ENCODE results near the gene PTPRT.

Gene PTPRT

DNA sequence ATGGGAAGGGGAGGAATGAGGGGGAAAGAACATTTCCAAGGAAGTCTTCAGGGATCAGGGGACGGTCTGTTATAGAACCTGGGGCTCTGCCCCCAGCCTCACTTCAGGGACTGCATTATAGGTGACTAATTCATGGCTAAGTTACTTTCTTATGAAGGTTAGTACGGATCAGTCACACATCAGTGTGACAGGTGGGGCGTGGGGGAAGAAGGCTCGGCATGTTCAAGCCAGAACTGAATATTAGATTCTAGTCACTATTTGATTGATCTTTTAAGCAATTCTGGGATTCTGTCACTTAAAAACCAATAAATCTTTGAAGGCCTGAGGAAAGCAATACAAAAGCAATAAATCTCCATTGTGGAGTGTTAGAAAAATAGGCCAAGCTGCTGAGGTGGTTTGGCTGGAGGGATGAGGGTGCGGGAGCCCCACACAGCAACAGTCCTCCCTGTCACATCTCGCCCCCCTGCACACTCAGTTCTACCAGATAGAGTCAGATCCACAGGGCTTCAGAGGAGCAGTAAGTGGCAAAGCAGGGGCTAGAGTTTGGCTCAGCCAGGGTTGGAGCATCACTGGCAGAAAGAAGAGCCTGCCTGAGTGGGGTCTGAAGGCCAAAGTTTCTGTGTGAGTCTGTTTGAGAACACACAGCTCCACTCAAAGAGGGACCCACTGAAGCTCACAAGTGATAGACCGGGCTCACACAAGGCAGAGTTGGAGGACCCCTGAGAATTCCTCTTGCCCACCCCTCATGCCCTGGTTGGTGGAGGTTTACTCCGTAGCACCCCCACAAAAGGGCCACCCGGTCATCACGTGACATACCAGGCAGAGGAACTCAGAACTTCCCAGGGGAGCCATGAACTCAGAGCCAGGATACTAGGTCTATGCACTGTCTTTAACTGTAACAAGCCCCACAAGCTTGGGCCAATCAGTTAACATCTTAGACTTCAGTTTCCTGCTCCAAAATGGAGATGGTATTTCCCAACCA, 843.2 kb downstream of the PTPRT start:
- no peak for DNase-seq

DNA sequence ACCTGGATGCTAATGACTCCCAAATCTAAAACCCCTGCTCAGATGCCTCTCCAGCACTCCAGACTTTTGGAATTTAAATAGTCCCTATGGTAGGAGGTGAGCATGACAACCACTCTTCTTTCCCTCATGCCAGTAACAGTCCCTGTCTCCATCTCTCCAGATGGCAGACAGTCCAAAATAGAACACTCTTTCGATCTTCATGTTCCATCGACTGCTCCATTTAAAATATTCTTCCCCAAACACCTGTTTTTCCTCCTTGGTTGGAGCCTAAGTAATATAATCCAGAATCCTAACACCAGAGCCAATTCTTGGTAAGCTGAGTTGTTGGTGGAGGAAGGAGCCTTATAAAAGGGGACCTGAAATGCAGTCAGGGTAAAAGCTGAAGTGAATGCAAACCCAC, 848.1 kb downstream of the PTPRT start:
- no peak for DNase-seq

DNA sequence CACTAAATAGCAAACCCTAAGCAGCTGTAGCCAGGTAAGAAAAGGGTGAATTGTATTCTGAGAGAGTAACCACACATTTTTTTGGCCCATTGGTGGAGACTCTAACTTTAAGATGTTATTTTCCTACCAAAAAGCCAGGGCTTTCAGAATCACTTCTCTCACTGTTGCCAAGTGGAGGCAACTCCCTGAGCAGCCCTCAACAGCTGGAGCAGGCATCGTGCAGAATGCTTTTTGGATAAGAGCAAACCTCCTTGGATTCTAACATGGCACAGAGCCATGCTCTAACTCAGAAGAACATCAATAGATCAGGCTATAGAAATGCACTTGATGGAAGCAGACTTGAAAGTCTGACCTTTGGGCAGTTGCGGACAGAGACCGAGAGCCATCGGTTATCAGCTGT, 849.3 kb downstream of the PTPRT start:
- no peak for DNase-seq

DNA sequence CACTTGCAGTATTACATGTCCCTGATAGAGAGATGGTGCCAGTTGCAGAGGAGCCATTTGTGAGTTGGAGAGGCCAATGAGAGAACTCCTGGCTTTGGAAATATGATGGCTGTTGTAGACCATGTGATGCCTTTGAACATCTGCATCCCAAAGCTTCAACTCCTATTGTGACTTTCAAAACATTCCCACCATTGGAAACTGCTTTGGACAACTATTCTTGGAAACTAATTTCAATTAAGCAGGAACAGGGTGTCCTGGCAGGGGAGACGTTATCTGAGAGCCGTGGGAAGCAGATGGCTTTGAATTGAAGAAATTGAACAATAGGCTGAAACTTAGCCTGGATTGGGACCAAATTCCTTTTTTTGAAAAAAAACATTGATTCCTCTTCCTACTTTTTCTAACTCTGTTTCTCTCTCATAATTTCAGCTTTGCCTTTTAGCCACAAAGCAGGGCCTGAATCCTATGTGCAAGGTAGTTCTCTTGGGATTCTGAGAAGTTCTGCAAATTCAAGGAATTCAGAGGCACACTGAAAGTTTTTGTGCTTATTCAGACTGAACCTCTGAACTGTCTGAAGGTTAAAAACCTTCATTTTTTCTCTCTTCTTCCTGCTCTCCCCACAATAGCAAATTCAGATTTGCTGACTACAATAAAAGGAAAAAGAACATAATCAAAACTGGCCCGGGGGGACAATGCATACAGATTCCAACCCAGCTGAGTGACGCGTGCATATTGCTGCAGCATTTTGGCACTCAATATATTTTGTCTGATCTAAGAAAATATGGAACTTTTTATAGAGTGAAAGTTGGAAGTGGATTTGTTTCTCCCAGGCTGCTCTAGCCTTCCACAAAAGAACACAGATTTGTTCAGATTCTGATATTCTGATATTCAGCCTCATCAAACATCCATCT, 851.2 kb downstream of the PTPRT start:
- DNase-seq = no peak

DNA sequence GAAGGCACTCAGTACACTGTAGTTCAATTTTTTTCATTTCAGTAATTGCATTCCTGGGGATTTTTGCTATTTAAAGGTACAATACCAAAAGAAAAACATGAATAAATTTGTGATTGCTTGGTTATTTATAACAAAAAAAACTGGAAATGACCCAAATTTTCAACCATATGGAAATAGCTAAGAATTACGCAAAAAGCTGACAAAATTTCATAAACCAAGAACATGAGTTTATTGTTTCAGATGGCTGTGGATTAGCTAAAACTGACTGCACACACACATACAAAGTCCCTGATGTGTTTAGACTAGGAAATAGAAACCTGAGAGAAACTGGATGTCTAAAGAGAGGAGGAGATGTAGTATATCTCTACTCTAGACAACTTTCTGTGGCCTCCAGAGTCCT, 853.1 kb downstream of the PTPRT start:
- no peak for DNase-seq

DNA sequence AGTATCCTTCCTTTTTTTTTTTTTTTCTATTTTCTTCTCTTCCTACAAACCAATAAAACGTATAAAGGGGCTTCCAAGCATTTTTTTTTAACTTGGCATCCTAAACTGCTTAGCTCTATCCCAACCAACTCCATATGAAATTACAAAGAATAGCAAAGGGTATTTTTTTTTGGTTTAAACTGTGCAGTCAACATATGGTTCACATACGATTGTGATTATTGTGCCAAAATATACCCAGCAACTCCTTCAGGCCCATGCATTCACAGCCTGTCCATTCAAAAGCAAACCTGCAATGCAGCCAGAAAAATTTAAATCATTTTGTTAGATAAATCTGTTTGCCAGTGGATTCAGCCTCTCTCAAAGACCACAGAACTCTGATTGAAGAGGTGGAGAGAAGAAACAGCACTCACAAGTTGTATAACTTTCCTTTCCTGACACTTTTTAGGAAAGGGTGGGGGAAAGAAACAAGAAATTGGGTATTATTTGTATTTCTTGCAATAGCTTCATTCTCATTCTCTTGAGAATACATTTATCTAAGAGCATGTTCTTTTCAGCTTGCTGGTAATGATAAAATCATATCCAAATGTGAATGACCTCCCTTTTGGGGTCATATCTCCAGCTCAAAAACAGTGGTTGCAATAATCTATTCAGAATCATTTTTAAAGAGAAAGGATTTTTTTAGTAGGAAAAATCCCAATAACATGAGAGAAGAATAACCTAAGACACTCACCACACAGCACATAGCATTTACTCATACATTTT, 870.3 kb downstream of the PTPRT start:
- no peak for DNase-seq

DNA sequence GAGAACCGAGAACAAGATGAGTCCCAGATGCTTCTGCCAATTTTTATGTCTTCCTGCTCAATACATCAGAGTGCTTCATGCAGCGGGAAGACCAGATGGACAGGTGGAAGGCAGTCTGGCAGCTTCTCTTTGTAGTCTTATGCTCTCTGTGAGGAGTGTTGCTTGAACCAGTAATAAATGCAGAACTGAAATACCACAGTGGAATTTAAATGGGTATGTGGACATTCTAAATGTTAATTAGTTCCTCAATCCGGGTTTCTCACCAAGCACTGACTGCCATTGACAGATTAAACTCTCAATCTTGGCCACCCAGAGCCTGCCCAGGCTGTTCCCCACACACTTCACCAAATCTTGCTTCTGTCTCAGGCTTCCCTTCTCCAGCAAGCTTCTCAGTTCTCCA, 876.0 kb downstream of the PTPRT start:
- DNase-seq = no peak

DNA sequence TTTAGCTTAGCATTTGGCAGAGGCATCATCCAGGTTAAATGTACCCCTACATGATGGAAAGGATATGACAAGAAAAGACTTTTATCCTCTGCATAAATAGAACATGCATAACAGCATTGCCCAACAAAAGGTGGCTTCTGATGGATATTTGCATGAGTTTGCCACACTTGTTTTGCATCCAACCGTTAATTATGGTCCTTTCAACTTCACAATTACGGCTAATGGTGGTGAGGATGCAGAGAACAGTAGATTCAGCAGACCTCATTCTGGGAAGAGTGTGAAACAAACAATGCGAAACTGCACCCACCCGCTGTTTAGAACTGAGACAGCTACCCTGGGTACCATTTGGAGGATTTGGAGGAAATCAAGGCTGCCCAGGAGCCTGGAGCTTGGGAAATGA, 880.7 kb downstream of the PTPRT start:
- no peak for DNase-seq

DNA sequence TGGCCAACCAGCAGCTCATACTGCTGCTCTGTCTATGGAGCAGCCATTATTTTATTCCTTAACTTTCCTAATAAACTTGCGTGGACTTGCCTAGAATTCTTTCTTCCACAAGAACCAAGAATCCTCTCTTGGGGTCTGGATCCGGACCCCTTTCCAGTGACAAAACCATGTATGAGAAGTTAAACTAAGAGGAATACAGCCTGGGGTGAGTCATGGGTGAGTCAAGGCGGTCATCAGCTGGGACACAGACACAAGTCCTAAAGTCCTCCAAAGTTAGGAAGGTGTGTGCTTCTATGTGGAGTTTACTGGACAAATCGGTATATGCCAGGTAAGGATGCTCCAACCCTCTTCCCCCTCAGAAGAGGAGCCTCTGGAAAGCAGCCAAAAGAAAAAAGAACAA, 881.5 kb downstream of the PTPRT start:
- no peak for DNase-seq

DNA sequence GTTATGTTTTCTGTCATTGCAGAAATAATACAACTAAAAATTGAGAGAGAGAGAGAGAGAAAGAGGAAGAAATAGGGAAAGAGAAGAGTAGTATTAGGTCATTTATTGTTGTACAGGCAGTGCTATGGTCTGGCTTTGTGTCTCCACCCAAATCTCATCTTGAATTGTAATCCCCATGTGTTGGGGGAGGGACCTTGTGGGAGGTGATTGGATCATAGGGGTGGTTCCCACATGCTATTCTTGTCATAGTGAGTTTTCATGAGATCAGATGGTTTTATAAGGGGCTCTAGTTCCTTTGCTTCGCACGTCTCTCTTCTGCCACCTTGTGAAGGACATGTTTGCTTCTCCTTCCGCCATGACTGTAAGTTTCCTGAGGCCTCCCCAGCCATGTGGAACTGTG, 894.1 kb downstream of the PTPRT start:
- no peak for DNase-seq

DNA sequence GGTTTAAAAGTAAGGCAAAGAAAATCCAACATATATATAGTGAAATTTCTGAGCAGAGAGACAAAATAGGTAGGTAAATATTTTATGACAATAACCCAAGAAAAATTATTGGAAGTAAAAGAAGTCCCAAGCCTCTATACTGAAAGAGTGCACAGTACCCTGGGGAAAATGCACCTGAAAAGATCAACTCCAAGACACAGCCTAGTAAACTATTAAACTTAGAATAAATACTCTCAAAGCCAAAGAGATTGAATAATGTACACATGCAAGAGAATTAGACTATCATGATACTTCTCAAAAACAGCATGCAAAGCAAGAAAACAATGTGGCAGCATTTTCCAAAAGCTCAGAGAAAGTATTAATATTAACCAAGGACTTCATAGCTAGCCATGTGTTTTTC, 894.7 kb downstream of the PTPRT start:
- no peak for DNase-seq

DNA sequence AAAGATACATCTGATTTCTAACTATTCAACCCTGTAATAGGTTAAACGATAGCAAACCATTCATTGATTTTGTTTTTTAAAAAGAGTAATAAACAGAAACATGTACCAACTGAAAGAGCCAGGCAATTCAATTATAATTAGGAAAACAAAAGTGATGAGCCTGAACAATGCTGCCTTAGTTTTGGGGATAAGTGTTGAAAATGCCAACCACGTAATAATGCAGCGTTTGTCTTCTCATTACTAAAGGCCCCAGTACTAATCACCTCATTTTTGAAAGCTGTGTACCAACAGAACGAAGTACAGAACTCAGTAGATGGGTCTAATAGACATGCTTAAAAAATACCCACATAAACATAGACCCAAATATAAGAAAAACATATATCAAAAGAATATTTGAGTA, 907.9 kb downstream of the PTPRT start:
- DNase-seq = no peak

DNA sequence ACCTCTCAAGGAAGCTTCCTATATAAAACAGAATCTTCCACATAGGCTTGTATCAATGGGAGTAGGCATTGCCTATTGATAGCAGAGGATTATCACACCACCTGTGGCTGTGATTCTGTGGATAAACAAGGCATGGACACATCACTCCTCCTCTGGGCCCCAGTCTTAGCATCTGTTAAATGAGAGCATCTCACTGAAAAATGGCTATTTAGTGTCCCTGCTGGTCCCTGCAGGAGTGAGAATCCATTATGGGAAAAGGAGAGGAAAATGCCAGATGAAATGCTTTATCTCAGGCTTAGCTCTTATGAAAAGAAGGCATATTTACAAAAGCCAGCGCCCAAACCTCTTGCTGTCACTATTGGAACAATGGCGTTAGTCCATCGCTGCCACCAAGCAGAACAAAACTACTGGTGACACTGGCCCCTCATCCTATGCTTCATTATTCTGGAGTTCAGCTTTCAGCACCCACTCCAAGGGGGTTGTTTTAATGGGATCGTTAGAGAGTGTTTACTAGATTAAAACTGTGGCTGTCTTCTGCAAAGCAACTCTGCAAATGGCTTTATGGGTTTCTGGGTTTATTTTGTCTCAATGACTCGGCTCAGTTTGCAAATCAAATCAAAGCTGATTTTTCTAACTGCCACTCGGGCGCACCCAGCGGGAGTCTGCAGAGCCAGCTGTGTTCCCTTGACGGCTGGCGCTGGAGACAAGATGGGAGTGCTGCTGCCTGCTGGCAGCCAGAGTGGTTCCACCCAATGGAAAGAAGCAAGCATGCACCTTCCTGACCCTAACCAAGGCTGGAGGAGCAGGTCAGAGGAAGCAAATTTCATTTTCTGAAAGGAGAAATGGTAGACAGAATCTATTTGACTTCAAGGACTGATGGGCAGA, 912.7 kb downstream of the PTPRT start:
- DNase-seq = no peak

DNA sequence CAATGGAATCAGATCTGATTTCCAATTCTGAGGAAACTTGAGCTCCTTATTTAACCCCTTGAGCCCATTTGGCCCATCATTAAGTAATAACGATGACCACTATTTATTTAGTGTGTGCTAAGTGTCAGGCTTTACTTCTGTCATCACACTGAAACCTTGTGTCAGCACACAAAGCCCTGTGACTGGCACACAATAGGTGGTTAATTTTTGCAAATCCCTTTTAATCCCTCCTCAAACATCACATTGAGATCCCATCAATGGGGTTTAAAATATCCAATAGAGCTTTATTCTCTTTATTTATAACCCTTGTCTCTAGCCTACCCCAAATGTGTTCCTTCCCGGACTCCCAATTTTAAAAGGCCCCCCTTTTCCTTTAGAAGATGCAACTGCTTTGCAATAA, 914.7 kb downstream of the PTPRT start:
- DNase-seq = no peak

DNA sequence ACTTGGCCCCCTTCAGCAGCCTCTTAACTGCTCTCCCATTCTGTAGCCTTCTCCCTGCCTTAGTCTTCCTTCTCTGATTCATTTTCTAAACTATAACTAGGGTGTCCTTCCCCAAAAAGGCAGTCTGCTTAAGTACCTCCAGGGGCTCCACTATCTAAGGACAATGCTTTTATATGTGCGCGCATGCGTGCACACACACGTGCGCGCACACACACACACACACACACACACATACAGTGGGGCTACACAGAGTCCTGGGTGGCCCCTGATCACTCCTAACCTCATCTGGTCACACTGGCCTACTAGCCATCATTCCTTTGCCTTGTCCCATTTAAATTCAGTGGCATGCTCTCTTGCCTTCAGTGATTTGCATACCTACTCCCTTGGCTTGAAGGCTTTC, 917.2 kb downstream of the PTPRT start:
- no peak for DNase-seq

DNA sequence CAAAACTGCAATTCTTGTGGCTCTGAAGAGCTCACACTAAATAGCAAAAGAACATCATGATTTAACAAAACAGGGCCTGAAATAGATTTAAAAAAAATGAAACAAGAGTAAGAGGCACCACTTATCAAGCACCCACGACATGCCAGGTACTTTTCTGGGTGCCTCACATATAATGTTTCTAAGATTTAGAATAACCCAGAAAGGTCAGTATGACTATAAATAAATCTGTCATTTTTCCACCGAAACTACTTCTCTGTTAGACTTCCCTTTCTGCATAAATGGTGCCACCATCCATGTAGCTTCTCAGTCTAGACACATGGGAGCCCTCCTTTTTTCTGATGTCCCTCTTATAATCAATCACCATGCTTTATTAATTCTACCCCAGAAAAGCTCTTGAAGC, 919.2 kb downstream of the PTPRT start:
- no peak for DNase-seq

DNA sequence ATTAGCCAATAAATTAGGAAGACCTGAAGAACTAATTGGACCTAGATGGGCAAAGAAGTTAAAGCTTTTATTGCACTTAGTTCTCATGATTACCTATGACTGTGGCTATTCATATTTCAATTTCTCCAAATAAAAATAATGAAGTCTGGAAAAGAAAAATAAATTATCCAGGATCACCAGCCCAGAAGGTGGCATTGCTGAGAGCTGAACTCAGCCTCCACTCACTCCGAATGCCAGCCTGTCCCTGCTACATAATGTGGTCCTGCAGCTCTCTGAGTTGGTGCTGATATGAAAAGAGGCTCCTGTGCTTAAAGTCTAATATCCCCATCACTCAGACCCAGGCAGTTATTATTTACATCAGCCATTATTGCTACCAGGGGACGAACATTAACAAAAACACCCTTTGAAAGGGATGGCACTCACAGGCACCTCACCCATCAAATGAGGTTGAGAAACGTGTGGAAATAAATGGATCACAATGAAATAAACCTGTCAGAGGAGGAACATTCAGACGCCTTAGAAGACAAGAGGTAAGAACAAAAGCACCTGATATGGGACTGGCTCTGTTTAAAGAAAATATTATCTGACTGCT, 921.8 kb downstream of the PTPRT start:
- DNase-seq = no peak

DNA sequence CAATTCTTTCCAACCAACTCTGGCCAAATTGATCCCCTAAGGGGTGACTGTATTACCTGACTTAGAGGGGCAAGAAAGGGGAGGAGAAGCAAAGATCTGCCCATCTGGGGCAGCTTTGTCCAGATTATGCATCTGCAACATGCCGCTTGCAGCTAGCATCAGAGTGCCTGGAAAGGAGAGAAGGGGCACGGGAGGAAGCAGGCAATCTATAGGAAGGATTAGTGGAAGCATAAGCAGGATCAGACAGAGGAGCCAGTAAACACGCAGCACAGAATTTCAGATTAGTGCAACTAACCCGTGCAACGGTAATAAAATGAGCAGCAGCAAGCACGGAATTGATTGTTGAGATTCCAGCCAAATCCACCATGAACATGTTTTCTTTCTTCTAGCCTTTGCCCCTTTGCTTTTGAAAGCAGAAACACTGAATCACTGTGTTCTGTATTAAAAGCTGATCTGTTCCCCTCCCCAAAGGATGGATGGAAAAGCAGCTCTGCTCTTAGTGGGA, 927.9 kb downstream of the PTPRT start:
- no peak for DNase-seq

DNA sequence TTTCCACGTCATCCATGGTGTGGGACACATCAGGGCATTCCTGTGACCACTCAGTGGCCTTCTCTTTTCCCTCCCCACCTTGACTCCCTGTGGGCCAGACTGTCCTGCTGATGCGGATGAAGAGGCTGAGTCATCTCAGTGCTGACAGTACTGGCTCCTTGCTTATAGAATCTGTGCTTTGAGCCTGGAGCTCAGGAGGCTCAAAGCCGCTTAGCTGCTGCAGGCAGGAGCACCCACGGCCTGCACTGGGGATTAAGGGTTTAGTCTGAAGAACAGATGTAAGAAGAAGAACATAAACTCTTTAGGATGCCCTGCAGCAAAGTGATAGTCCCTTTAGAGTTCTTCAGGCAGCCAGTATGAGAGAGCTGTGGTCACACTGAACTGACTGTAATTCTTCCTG, 929.5 kb downstream of the PTPRT start:
- DNase-seq = no peak

DNA sequence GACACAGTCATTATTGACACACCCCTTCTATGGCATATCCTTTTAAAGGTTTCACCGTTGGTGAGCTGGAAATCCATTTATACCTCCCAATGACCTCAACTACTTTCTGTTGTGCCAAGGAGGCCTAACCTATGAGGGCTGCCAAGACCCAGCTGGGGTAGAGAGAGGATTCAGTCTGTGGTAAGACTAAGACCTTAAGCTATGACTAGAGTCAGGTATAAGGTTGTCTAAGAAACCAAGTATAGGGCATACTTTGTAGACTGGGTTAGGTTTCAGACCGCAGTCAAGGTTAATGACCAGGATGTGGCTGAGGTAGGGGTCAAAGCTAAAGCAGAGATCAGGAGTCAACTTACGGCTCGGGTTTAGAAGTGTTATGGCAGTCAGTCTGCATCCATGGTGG, 930.3 kb downstream of the PTPRT start:
- DNase-seq = no peak

DNA sequence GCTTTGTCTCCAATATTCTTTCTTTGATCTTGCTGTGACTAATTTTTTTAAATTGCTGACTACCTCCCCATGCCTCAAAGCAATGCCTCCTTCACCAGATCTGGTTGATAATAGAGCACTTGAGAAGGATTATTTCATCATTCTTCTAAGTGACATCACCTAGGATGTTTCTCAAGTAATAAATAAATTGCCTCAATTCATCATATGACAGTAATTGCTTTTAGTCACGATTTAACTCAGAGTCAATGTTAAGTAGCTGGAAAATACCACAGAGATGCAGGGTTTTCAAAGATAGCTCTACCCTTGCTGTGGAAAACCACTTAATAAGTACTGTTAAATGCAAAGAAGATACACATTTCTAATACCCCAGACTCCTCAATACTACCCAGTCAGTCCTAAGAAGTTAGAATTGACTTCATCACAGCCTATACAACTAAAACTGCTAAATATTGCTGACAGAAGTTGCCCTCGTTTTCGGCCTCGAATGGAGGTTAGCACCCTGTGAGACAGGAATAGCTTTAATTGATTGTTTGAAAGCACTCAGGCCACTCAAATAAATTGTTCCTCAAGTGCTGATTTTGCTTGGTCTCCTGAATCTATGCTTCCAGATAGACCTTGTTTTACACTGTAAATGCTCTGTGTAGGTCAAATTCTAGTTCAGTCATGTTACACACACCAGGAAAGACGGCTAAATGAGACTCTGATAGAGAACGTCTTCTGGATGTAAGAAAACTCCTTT, 931.0 kb downstream of the PTPRT start:
- DNase-seq = no peak
